HG03095 (cell line): ENCODE results near the gene XKR8.
"Not testable (repeated sequence)": the region's sequence is repeated elsewhere in the genome, so short reads cannot be mapped to it uniquely, and the experiment has no call there.

Experiments
- ATAC-seq: cut with Tn5 transposase; IDR thresholded peaks from one replicate; pipeline ENCODE4 v1.9.1; 2021; ENCODE audit warnings: moderate library complexity; ENCODE audit not compliant: unreplicated experiment

XKR8 gene

GRCh38 chr1:27990920-27991537, 31.3 kb downstream of the XKR8 start:
- no peak for ATAC-seq

DNA sequence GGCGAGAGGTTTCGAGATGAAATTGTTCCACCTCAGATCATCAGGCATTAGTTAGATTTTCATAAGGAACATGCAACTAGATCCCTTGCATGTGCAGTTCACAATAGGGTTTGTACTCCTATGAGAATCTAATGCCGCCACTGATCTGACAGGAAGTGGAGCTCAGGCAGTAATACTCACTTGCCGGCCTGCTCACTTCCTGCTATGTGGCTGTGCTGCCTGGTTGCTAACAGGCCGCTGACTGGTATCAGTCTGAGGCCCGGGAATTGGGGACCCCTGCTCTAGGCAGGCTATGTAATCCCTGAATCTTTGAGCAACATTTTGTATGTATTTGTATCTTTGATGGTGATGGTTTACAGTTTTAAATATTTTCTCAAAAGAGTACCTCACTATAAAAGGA, 32.5 kb downstream of the XKR8 start:
- no peak for ATAC-seq

GRCh38 chr1:27993241-27993640, 33.5 kb downstream of the XKR8 start:
- no peak for ATAC-seq

GRCh38 chr1:27994060-27994459, 34.3 kb downstream of the XKR8 start:
- ATAC-seq: no peak

DNA sequence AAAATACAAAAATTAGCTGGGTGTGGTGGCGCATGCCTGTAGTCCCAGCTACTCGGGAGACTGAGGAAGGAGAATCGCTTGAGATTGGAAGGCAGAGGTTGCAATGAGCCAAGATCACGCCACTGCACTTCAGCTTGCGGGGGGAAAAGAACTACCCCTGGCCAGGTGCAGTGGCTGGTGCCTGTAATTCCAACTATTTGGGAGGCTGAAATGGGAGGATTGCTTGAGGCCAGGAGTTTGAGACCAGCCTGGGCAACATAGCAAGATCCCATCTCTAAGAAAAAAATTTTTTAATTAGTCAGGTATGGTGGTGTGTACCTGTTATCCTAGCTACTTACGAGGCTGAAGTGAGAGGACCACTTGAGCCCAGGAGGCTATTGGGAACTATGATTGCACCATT, 34.8 kb downstream of the XKR8 start:
- not testable (repeated sequence) for ATAC-seq

DNA sequence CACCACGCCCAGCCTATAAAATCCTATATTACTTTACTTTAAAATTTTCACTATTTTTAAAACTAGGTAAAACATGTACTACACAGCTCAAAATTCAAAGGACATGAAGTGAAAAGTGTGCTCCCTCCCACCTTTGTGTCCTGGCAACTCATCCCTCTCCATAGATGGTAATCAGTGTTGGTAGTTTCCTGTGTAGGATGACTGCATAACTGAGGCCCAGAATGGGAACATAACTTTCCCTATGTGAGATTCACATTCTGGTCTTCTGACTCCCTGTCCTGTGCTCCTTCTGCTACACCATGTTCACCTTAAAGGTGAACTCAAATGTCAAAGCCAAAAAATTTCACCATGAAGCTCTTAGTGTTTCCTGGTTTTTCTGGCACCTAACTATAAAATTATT, 39.3 kb downstream of the XKR8 start:
- ATAC-seq: no peak

DNA sequence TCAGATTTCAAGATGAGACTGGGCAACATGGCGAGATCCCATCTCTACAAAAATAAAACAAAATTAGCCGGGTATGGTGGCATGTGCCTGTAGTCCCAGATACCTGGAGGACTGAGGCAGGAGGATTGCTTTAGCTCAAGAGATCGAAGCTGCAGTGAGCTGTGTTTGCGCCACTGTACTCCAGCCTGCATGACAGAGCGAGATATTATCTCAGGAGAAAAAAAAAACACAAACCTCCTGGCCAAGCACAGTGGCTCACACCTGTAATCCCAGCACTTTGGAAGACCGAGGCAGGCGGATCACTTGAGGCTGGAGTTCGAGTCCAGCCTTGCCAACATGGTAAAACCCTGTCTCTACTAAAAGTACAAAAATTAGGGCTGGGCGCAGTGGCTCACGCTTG, 42.8 kb downstream of the XKR8 start:
- ATAC-seq: no peak

DNA sequence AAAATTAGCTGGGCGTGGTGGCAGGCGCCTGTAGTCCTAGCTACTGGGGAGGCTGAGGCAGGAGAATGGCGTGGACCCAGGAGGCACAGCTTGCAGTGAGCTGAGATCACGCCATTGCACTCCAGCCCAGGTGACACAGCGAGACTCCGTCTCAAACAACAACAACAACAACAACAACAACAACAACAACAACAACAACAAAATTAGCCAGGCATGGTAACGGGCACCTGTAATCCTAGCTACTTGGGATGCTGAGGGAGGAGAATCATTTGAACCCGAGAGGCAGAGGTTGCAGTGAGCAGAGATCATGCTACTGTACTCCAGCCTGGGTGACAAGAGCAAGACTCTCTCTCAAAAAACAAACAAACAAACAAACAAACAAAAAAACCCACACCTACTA, 43.3 kb downstream of the XKR8 start:
- ATAC-seq: not testable (repeated sequence)

GRCh38 chr1:28010969-28011368, 51.2 kb downstream of the XKR8 start:
- ATAC-seq: no peak
